AG04449 (cell line): ENCODE data around the gene TPCN2.

Experiments used
- CTCF ChIA-PET: fragments of 350-600 bp; formaldehyde crosslinking; extraction: SDS; loops from one replicate; lab custom pipeline; 2021; ENCODE audit warnings: antibody characterized with exemption; lab: Yijun Ruan, JAX
- POLR2A ChIA-PET: fragments of 400-600, 350-600 bp; formaldehyde crosslinking; extraction: SDS; loops from one replicate; lab custom pipeline; 2020; ENCODE audit warnings: antibody characterized with exemption, inconsistent platforms; lab: Yijun Ruan, JAX
- DNase-seq: peaks from one replicate; pipeline ENCODE4 v3.0.0-alpha.2; 2010; ENCODE audit warnings: low read depth, low spot score
- H3K4me3 ChIP-seq: 2 replicates; pipeline ENCODE4 v1.5.1; 2011; ENCODE audit warnings: low read depth, mild to moderate bottlenecking, control low read depth, low read length
- TF ChIP-seq, protein P1 (sequence below): IDR thresholded peaks from one replicate; pipeline ENCODE4 v1.5.1; 2011; ENCODE audit warnings: mild to moderate bottlenecking, moderate library complexity, low read length, control low read depth, inconsistent platforms; ENCODE audit not compliant: insufficient read depth; ENCODE audit errors: missing control alignments

Gene TPCN2

GRCh38 chr11:69001243-69002081, 47.3 kb upstream of the TPCN2 start:
- DNase-seq, result no peak
- H3K4me3 ChIP-seq, result no peak overlapping the region
- ChIA-PET POLR2A (interaction anchor here (2.2 kb wide), 1 partner anchor 9 kb away, joined by 10 read pairs; no protein-coding TSS in a partner anchor), CTCF (interaction anchor here (0.8 to 4.6 kb wide), 9 partner anchors 10 to 203 kb away, joined by 3 to 37 read pairs (median 4); partner anchors contain the start of genes MRGPRD and MRGPRF)
- TF ChIP-seq, protein P1, sequence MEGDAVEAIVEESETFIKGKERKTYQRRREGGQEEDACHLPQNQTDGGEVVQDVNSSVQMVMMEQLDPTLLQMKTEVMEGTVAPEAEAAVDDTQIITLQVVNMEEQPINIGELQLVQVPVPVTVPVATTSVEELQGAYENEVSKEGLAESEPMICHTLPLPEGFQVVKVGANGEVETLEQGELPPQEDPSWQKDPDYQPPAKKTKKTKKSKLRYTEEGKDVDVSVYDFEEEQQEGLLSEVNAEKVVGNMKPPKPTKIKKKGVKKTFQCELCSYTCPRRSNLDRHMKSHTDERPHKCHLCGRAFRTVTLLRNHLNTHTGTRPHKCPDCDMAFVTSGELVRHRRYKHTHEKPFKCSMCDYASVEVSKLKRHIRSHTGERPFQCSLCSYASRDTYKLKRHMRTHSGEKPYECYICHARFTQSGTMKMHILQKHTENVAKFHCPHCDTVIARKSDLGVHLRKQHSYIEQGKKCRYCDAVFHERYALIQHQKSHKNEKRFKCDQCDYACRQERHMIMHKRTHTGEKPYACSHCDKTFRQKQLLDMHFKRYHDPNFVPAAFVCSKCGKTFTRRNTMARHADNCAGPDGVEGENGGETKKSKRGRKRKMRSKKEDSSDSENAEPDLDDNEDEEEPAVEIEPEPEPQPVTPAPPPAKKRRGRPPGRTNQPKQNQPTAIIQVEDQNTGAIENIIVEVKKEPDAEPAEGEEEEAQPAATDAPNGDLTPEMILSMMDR, result no peak

DNA sequence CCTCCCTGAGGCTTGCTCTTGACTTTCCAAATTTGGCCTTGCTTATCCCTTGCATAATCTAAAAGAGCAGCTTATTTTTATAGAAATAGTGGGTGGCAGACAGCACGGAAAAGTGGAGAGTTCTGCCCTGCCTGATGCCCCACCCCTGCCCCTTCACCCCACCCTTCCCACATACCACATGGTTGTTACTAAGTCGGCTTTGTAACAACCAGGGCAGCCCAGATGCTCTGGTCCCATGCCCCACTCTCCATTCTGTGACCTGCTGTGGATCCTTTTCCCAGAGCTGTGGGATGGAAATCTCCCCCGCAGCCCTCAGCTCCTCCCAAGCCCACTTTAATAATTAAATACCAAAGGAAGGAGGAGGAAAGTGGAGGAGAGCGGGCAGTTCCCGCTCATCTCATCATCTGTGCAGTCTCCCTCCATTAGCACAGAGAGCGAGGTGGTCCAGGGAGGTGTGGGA, 46.6 kb upstream of the TPCN2 start:
- no peak for DNase-seq
- CTCF ChIA-PET, result interaction anchor here (1.4 to 4.6 kb wide), 7 partner anchors 9 to 88 kb away, joined by 3 to 37 read pairs (median 5); partner anchors contain the start of genes MRGPRD and MRGPRF
- POLR2A ChIA-PET, result interaction anchor here (2.2 kb wide), 1 partner anchor 9 kb away, joined by 10 read pairs; no protein-coding TSS in a partner anchor
- TF ChIP-seq, protein P1, result no peak
- no peak overlapping the region for H3K4me3 ChIP-seq

- H3K4me3 ChIP-seq, result no peak overlapping the region
- ChIA-PET POLR2A (interaction anchor here (0.8 to 2.2 kb wide), 2 partner anchors 8 to 9 kb away, joined by 4 to 10 read pairs; no protein-coding TSS in a partner anchor), CTCF (interaction anchor here (1.4 to 4.6 kb wide), 5 partner anchors 9 to 87 kb away, joined by 3 to 37 read pairs (median 6); partner anchors contain the start of gene MRGPRF)
- TF ChIP-seq, protein P1, result no peak
- no peak for DNase-seq
Measured at GRCh38 chr11:69002570-69003231, 46.0 kb upstream of the TPCN2 start.

GRCh38 chr11:69003301-69003865, 45.3 kb upstream of the TPCN2 start:
- ChIA-PET POLR2A (interaction anchor here (0.8 kb wide), 1 partner anchor 9 kb away, joined by 4 read pairs; no protein-coding TSS in a partner anchor), CTCF (interaction anchor here (1.4 to 4.6 kb wide), 2 partner anchors 8 to 41 kb away, joined by 9 to 37 read pairs; partner anchors contain the start of gene MRGPRF)
- DNase-seq, result no peak
- no peak overlapping the region for H3K4me3 ChIP-seq
- TF ChIP-seq, protein P1, result no peak

DNA sequence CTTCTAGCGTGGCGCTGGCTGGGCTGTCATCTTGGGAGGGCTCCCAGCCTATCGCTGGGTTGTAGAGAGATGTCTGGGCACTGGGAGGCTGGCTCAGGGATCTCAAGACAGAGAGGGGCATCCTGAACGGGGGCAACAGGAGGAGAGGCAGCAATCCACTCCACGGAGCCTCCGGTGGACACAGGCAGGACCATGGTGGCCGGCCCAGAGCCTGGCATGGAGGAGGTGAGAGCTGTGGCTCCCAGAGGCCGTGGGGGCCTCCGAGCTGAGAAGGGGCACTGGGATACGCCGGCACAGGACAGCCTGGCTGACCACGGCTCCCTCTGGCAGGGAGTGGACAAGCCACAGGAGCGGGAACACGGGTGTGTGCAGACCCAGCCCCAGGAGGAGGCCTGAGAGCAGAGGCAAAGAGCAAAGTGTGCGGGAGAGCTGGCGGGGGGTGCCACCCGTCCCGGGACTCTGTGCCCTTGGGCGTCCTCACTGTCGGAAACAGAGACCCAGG, 44.8 kb upstream of the TPCN2 start:
- DNase-seq, result no peak
- ChIA-PET CTCF (no interaction called here), POLR2A (no interaction called here)
- no peak overlapping the region for H3K4me3 ChIP-seq
- TF ChIP-seq, protein P1, result no peak
